CD14-positive monocyte (primary cell): ENCODE data around the gene YKT6. TPM values are rescaled to one million over a fixed set of nuclear protein-coding genes. Genes with fewer than 3 reads are reported as not detected.

Experiments used
- DNase-seq, 3 donors: peaks; one replicate each; pipeline ENCODE4 v3.0.0-alpha.2; 2011 to 2022
- H2AFZ ChIP-seq: 2 replicates; pipeline ENCODE4 v1.6.0; 2012; ENCODE audit warnings: mild to moderate bottlenecking, low read depth, low read length, inconsistent platforms; ENCODE audit not compliant: insufficient read depth, poor library complexity, severe bottlenecking
- H3K27ac ChIP-seq, 2 donors: 1 replicate in 1 of 2; 2 replicates in 1 of 2; pipeline ENCODE4 v1.5.1; 2012 to 2013; ENCODE audit warnings: low read length in 2 of 2, control low read depth in 1 of 2, inconsistent platforms in 1 of 2, low read depth in 1 of 2, mild to moderate bottlenecking in 1 of 2
- H3K27me3 ChIP-seq, 2 donors: one replicate each; pipeline versions ENCODE4 v1.6.0 to v1.6.1; 2011 to 2013; ENCODE audit warnings: low read length in 2 of 2; ENCODE audit not compliant: control insufficient read depth in 2 of 2, insufficient read depth in 2 of 2
- H3K36me3 ChIP-seq, 2 donors: replicated peaks in 1 of 2; 1 replicate in 1 of 2; 2 replicates in 1 of 2; pipeline versions ENCODE4 v1.5.1 to v1.6.1; 2012 to 2013; ENCODE audit warnings: low read length in 2 of 2, control low read depth in 1 of 2, inconsistent platforms in 1 of 2, mild to moderate bottlenecking in 1 of 2; ENCODE audit not compliant: insufficient read depth in 2 of 2, control insufficient read depth in 1 of 2
- H3K4me1 ChIP-seq, 2 donors: 1 replicate in 1 of 2; 2 replicates in 1 of 2; pipeline versions ENCODE4 v1.5.1 to v1.6.1; 2012 to 2013; ENCODE audit warnings: low read length in 2 of 2, control low read depth in 1 of 2, inconsistent platforms in 1 of 2, mild to moderate bottlenecking in 1 of 2, moderate library complexity in 1 of 2; ENCODE audit not compliant: insufficient read depth in 2 of 2, control insufficient read depth in 1 of 2
- H3K4me2 ChIP-seq: replicated peaks from 2 replicates; pipeline ENCODE3; 2012; ENCODE audit warnings: low read length, moderate library complexity, mild to moderate bottlenecking; ENCODE audit not compliant: poor library complexity, severe bottlenecking; ENCODE audit errors: extremely low read depth
- H3K4me3 ChIP-seq, 3 experiments: fragments of 200-600 bp in 1 of 3; sonication (generic) in 1 of 3; replicated peaks in 1 of 3; 1 replicate in 2 of 3; 2 replicates in 1 of 3; pipeline ENCODE4 v1.5.1; 2011 to 2013; ENCODE audit warnings: low read length in 3 of 3, mild to moderate bottlenecking in 3 of 3, control low read depth in 2 of 3, low read depth in 2 of 3, inconsistent platforms in 1 of 3, moderate library complexity in 1 of 3
- H3K79me2 ChIP-seq: 2 replicates; pipeline ENCODE4 v1.6.0; 2012; ENCODE audit warnings: mild to moderate bottlenecking, control low read depth, inconsistent platforms, low read length, moderate library complexity; ENCODE audit not compliant: insufficient read depth
- H3K9ac ChIP-seq: 2 replicates; pipeline ENCODE4 v1.6.0; 2017; ENCODE audit warnings: low read length, mild to moderate bottlenecking; ENCODE audit not compliant: insufficient read depth, poor library complexity, severe bottlenecking
- H3K9me3 ChIP-seq, 2 donors: replicated peaks in 1 of 2; 1 replicate in 1 of 2; 2 replicates in 1 of 2; pipeline versions ENCODE4 v1.5.1 to v1.6.1; 2012 to 2013; ENCODE audit warnings: low read length in 2 of 2, control low read depth in 1 of 2; ENCODE audit not compliant: control insufficient read depth in 1 of 2, insufficient read depth in 1 of 2
- H4K20me1 ChIP-seq: 2 replicates; pipeline ENCODE4 v1.6.0; 2012; ENCODE audit warnings: mild to moderate bottlenecking, low read length, control low read depth, moderate library complexity; ENCODE audit not compliant: insufficient read depth
- H3K27ac Mint-ChIP-seq, 7 donors: one replicate each; pipeline ENCODE4 v1.8.0; 2020; ENCODE audit warnings: mild to moderate bottlenecking in 7 of 7, mixed read lengths in 7 of 7, moderate library complexity in 6 of 7, inconsistent platforms in 2 of 7
- H3K27me3 Mint-ChIP-seq, 3 donors: one replicate each; pipeline ENCODE4 v1.8.0; 2021 to 2022; ENCODE audit warnings: low read depth in 3 of 3, mild to moderate bottlenecking in 3 of 3, mixed read lengths in 3 of 3, moderate library complexity in 3 of 3, inconsistent platforms in 1 of 3
- H3K36me3 Mint-ChIP-seq, 2 donors: one replicate each; pipeline ENCODE4 v1.8.0; 2020; ENCODE audit warnings: mixed read lengths in 2 of 2, inconsistent platforms in 1 of 2, mild to moderate bottlenecking in 1 of 2
- H3K4me1 Mint-ChIP-seq: one replicate; pipeline ENCODE4 v1.8.0; 2020; ENCODE audit warnings: mild to moderate bottlenecking, mixed read lengths
- H3K4me3 Mint-ChIP-seq, 2 donors: one replicate each; pipeline ENCODE4 v1.8.0; 2020; ENCODE audit warnings: mild to moderate bottlenecking in 2 of 2, mixed read lengths in 2 of 2, moderate library complexity in 1 of 2
- H3K9me3 Mint-ChIP-seq, 7 donors: one replicate each; pipeline ENCODE4 v1.8.0; 2020 to 2022; ENCODE audit warnings: mixed read lengths in 7 of 7, mild to moderate bottlenecking in 6 of 7, moderate library complexity in 6 of 7, inconsistent platforms in 2 of 7
- WGBS: methylation state at CpG from one replicate; pipeline ENCODE4 v1.1.5; 2013; ENCODE audit warnings: missing lambda C conversion rate; ENCODE audit not compliant: insufficient coverage; 5-methylcytosine and 5-hydroxymethylcytosine counted together
- intact Hi-C, 2 donors: fragments of 100-400 bp; cut with micrococcal nuclease; formaldehyde crosslinking; loops; one replicate each; pipeline versions ENCODE4 v1.15.0 to v1.15.1; 2023
- polyA plus RNA-seq, 3 donors: library from polyadenylated mRNA; depleted of rRNA in 1 of 3; unstranded in 2 of 3; stranded (reverse) in 1 of 3; fragments of 300-500 nt in 2 of 3; fragments of >200 nt in 1 of 3; fragmentation: Illumina TruSeq in 2 of 3; gene quantifications; 1 replicate in 2 of 3; 2 replicates in 1 of 3; pipeline ENCODE4 v1.2.3, GENCODE V29; 2012 to 2021
- TF ChIP-seq, protein P1 (sequence below): fragments of 200-600 bp; IDR thresholded peaks from one replicate; pipeline ENCODE4 v1.8.0; 2022; ENCODE audit warnings: antibody characterized with exemption, mild to moderate bottlenecking

The YKT6 gene
- polyA plus RNA-seq, 3 donors: 26.4 to 45.7 (median 35.2) TPM

DNA sequence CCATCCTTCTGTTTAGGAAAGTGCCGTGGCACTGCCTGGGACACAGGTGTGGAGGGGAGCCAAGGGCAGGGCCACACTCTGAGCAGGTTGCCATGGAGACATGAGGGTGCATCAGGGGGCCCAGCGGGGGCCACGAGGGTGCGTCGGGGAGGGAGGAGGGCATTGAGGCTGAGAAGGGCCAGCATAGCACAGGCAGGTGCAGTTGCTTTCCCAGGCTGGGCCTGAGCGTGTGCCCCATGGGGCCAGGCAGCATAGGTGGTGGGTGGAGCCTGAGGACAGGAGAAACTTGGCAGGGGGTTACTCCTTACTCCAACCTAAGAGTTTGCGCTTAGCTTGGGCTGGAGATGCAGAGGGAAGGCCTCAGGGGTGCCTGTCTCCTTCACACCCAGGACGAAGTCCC lies 15.2 kb downstream of the YKT6 start:
- TF ChIP-seq, protein P1, sequence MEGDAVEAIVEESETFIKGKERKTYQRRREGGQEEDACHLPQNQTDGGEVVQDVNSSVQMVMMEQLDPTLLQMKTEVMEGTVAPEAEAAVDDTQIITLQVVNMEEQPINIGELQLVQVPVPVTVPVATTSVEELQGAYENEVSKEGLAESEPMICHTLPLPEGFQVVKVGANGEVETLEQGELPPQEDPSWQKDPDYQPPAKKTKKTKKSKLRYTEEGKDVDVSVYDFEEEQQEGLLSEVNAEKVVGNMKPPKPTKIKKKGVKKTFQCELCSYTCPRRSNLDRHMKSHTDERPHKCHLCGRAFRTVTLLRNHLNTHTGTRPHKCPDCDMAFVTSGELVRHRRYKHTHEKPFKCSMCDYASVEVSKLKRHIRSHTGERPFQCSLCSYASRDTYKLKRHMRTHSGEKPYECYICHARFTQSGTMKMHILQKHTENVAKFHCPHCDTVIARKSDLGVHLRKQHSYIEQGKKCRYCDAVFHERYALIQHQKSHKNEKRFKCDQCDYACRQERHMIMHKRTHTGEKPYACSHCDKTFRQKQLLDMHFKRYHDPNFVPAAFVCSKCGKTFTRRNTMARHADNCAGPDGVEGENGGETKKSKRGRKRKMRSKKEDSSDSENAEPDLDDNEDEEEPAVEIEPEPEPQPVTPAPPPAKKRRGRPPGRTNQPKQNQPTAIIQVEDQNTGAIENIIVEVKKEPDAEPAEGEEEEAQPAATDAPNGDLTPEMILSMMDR: no peak
- Histone ChIP-seq H3K27ac (no peak overlapping the region), H3K79me2 (no peaks in the 10 kb centered on the region), H3K4me2 (no peak overlapping the region), H3K4me3 (no peak overlapping the region), H3K4me1 (no peaks in the 10 kb centered on the region), H3K9me3 (no peaks in the 10 kb centered on the region), H4K20me1 (no peaks in the 10 kb centered on the region), H3K27me3 (no peaks in the 10 kb centered on the region), H3K36me3 (peaks cover 27 to 38% of the 10 kb centered on the region in 2 donors), H3K9ac (no peak overlapping the region), H2AFZ (no peak overlapping the region)
- H3K36me3 Mint-ChIP-seq: peaks cover 28 to 37% of the 10 kb centered on the region in 2 donors
- H3K4me3 Mint-ChIP-seq: no peak overlapping the region
- H3K9me3 Mint-ChIP-seq: peaks cover 0 to 1% (median 0%) of the 10 kb centered on the region in 7 donors
- H3K27me3 Mint-ChIP-seq: peaks cover 0 to 4% (median 2%) of the 10 kb centered on the region in 3 donors
- intact Hi-C loops: no loop called here
- H3K4me1 Mint-ChIP-seq: peaks cover 5% of the 10 kb centered on the region
- H3K27ac Mint-ChIP-seq: no peak overlapping the region
- WGBS: 86% methylated on average over 6 of the region's 8 CpGs
- DNase-seq: no peak

DNA sequence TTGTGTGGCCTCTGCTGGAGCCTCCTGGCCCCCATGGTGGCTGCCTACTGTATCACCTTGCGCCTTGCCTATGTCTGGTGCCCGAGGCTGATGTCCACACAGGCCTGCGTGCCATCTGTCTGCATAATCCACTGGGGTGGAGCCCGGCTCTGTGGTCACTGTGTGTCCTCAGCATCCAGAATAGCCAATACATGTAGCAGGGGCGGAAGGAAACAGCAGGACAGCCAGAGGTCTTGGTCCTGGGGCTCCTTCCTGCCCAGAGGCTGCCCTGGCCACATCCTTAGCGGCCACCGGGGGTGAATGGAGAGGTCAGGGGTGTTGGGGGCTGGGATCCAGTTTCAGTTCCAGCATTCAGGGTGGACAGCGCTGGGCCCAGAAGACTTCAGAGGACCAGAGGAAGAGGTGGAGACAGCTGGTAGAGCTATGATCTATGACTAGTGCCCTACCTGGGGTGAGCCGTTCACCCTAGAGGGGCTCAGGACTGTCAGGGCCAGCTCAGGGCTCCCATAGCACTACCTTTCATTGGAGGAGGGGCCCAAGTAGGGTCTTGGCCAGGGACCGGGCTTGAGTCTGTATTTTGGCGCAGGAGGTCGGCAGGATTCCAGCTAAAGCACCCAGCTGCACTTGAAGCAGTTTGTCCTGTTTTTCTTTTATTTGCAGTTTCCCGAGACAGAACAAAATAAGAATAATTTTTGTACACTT lies 15.9 kb downstream of the YKT6 start:
- TF ChIP-seq, protein P1: no peak
- DNase-seq: no peak
- H3K4me3 ChIP-seq: no peak overlapping the region
- H3K36me3 ChIP-seq: peaks cover 20 to 31% of the 10 kb centered on the region in 2 donors
- Mint-ChIP-seq H3K27ac (no peak overlapping the region), H3K27me3 (peaks cover 0 to 4% (median 2%) of the 10 kb centered on the region in 3 donors), H3K4me1 (peaks cover 5% of the 10 kb centered on the region), H3K4me3 (no peak overlapping the region), H3K36me3 (peaks cover 22 to 30% of the 10 kb centered on the region in 2 donors), H3K9me3 (peaks cover 0 to 1% (median 0%) of the 10 kb centered on the region in 7 donors)
- H4K20me1 ChIP-seq: no peaks in the 10 kb centered on the region
- H3K27me3 ChIP-seq: no peaks in the 10 kb centered on the region
- H2AFZ ChIP-seq: no peak overlapping the region
- no peak overlapping the region for H3K4me2 ChIP-seq
- no peak overlapping the region for H3K27ac ChIP-seq
- WGBS: 94% methylated on average over 11 of the region's 13 CpGs
- no peak overlapping the region for H3K9ac ChIP-seq
- no peaks in the 10 kb centered on the region for H3K79me2 ChIP-seq
- H3K4me1 ChIP-seq: no peaks in the 10 kb centered on the region
- intact Hi-C loops: no loop called here
- no peaks in the 10 kb centered on the region for H3K9me3 ChIP-seq
